ENCODE measurements around the gene RSPRY1.

DNA sequence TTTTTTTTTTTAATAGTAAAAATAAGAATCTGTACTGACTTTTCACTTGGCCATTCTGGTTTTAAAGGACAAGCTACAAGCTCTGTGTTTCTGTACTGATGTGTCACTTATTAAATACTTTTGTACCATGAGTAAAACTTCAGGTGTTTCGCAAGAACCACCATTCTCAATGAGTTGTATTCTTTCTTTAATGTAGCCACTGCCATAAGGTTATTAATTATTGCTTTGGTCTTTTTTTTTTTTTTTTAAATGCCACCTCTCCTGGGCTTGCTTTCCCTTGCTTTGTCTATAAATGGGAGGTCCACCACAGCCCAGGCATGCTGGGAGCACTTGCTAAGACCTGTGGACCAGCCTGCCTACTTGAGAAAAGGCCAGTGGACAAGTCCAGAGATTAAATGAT lies 67.3 kb downstream of the RSPRY1 start:
- TF ChIP-seq EZH2phosphoT487 (IDR thresholded peaks at IDR 0.05; ENCODE audit: insufficient read depth, low read depth) (no peak), EZH2 (IDR thresholded peaks at IDR 0.05; ENCODE audit: insufficient read depth, poor library complexity, severe bottlenecking) (no peak)

All from GM23248 (cell line).